ENCODE results near the gene PTGR3.
"Not testable (repeated sequence)": the region's sequence is repeated elsewhere in the genome, so short reads cannot be mapped to it uniquely, and the experiment has no call there.

PTGR3 gene

GRCh38 chr18:75203416-75204268 is 5.3 kb downstream of the PTGR3 start:
- DNase-seq (ENCODE audit: low read depth, low spot score): no peak

GRCh38 chr18:75202696-75203365 is 6.1 kb downstream of the PTGR3 start:
- DNase-seq (ENCODE audit: low read depth, low spot score): no peak

GRCh38 chr18:75201282-75202270 is 7.4 kb downstream of the PTGR3 start:
- DNase-seq (ENCODE audit: low read depth, low spot score): no peak

GRCh38 chr18:75200605-75201280 is 8.2 kb downstream of the PTGR3 start:
- DNase-seq (ENCODE audit: low read depth, low spot score): no peak

- no peak for DNase-seq (ENCODE audit: low read depth, low spot score)
Measured at GRCh38 chr18:75200071-75200470, 8.9 kb downstream of the PTGR3 start.

- DNase-seq (ENCODE audit: low read depth, low spot score): no peak
Measured at GRCh38 chr18:75199327-75199726, 9.6 kb downstream of the PTGR3 start.

- no peak for DNase-seq (ENCODE audit: low read depth, low spot score)
Measured at GRCh38 chr18:75198036-75198435, 10.9 kb downstream of the PTGR3 start.

- no peak for DNase-seq (ENCODE audit: low read depth, low spot score)
Measured at GRCh38 chr18:75192899-75193298, 16.0 kb downstream of the PTGR3 start.

- no peak for DNase-seq (ENCODE audit: low read depth, low spot score)
Measured at GRCh38 chr18:75189696-75190095, 19.2 kb downstream of the PTGR3 start.

GRCh38 chr18:75187702-75188101 is 21.2 kb downstream of the PTGR3 start:
- DNase-seq (ENCODE audit: low read depth, low spot score): not testable (repeated sequence)

GRCh38 chr18:75185460-75185859 is 23.5 kb downstream of the PTGR3 start:
- DNase-seq (ENCODE audit: low read depth, low spot score): no peak

- DNase-seq (ENCODE audit: low read depth, low spot score): no peak
Measured at GRCh38 chr18:75183973-75184493, 24.9 kb downstream of the PTGR3 start.

- DNase-seq (ENCODE audit: low read depth, low spot score): no peak
Measured at GRCh38 chr18:75183524-75183923, 25.4 kb downstream of the PTGR3 start.

GRCh38 chr18:75179819-75180600 is 28.9 kb downstream of the PTGR3 start:
- DNase-seq (ENCODE audit: low read depth, low spot score): no peak

GRCh38 chr18:75178376-75178775 is 30.6 kb downstream of the PTGR3 start:
- DNase-seq (ENCODE audit: low read depth, low spot score): no peak

- no peak for DNase-seq (ENCODE audit: low read depth, low spot score)
Measured at GRCh38 chr18:75176849-75177248, 32.1 kb downstream of the PTGR3 start.

GRCh38 chr18:75173738-75174137 is 35.2 kb downstream of the PTGR3 start:
- no peak for DNase-seq (ENCODE audit: low read depth, low spot score)

- DNase-seq (ENCODE audit: low read depth, low spot score): no peak
Measured at GRCh38 chr18:75173125-75173432, 35.9 kb downstream of the PTGR3 start.

GRCh38 chr18:75172299-75173124 is 36.4 kb downstream of the PTGR3 start:
- DNase-seq (ENCODE audit: low read depth, low spot score): no peak

- DNase-seq (ENCODE audit: low read depth, low spot score): no peak
Measured at GRCh38 chr18:75170916-75171315, 38.0 kb downstream of the PTGR3 start.

All from brain pericyte (primary cell).